ENCODE results near the gene LRRC37B.
"Not testable (repeated sequence)": the region's sequence is repeated elsewhere in the genome, so short reads cannot be mapped to it uniquely, and the experiment has no call there.

DNA sequence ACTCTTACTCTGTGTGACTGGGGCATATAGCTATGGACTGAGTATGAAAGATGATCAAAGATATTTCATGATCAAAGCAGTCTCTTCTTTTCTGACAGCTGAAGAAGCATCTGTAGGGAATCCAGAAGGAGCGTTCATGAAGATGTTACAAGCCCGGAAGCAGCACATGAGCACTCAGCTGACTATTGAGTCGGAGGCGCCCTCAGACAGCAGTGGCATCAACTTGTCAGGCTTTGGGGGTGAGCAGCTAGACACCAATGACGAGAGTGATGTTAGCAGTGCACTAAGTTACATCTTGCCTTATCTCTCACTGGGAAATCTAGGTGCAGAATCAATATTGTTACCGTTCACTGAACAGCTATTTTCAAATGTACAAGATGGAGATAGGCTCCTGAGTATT is 40.5 kb downstream of the LRRC37B start:
- TF ChIP-seq, protein P1, sequence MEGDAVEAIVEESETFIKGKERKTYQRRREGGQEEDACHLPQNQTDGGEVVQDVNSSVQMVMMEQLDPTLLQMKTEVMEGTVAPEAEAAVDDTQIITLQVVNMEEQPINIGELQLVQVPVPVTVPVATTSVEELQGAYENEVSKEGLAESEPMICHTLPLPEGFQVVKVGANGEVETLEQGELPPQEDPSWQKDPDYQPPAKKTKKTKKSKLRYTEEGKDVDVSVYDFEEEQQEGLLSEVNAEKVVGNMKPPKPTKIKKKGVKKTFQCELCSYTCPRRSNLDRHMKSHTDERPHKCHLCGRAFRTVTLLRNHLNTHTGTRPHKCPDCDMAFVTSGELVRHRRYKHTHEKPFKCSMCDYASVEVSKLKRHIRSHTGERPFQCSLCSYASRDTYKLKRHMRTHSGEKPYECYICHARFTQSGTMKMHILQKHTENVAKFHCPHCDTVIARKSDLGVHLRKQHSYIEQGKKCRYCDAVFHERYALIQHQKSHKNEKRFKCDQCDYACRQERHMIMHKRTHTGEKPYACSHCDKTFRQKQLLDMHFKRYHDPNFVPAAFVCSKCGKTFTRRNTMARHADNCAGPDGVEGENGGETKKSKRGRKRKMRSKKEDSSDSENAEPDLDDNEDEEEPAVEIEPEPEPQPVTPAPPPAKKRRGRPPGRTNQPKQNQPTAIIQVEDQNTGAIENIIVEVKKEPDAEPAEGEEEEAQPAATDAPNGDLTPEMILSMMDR (IDR thresholded peaks at IDR 0.05), result not testable (repeated sequence)
- TF ChIP-seq SMC3 (IDR thresholded peaks at IDR 0.05); HOXA7 (CRISPR knock-in tag; IDR thresholded peaks at IDR 0.05); ZC3H11A (IDR thresholded peaks at IDR 0.05); MAFK (IDR thresholded peaks at IDR 0.05; ENCODE audit: partially characterized antibody); RAD21 (conservative IDR thresholded peaks at IDR 0.05 in 1 of 2, IDR thresholded peaks at IDR 0.05 in 1 of 2); POLR2A (IDR thresholded peaks at IDR 0.05; ENCODE audit: low read length); ESRRA (IDR thresholded peaks at IDR 0.05; ENCODE audit: borderline replicate concordance, low read length); RFX5 (IDR thresholded peaks at IDR 0.05): not testable (repeated sequence)
- TF ChIP-seq, protein P2, sequence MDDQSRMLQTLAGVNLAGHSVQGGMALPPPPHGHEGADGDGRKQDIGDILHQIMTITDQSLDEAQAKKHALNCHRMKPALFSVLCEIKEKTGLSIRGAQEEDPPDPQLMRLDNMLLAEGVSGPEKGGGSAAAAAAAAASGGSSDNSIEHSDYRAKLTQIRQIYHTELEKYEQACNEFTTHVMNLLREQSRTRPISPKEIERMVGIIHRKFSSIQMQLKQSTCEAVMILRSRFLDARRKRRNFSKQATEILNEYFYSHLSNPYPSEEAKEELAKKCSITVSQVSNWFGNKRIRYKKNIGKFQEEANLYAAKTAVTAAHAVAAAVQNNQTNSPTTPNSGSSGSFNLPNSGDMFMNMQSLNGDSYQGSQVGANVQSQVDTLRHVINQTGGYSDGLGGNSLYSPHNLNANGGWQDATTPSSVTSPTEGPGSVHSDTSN (IDR thresholded peaks at IDR 0.05), result not testable (repeated sequence)
